Lower leg skin (tissue), 3 donors: ENCODE data around the gene GAP43.

Source experiments
- CTCF ChIP-seq, 3 donors: fragments of 450-650 bp; IDR thresholded peaks; one replicate each; pipeline ENCODE4 v1.5.1; 2016; ENCODE audit warnings: antibody characterized with exemption in 3 of 3, mild to moderate bottlenecking in 3 of 3, moderate library complexity in 2 of 3
- POLR2A ChIP-seq, 2 donors: fragments of 450-650 bp; IDR thresholded peaks; one replicate each; pipeline ENCODE4 v1.6.1; 2016 to 2017; ENCODE audit warnings: antibody characterized with exemption in 2 of 2, mild to moderate bottlenecking in 1 of 2, moderate library complexity in 1 of 2

- TF ChIP-seq POLR2A (IDR thresholded peaks at IDR 0.05) (no peak), CTCF (IDR thresholded peaks at IDR 0.05) (no peak)
Observed at GRCh38 chr3:115685097-115685496, 61.8 kb downstream of the GAP43 start.
